BJ (cell line): ENCODE results near the gene C2orf76. TPM values are rescaled to one million over a fixed set of nuclear protein-coding genes. Genes with fewer than 3 reads are reported as not detected.

ENCODE experiments used
- CTCF ChIA-PET: fragments of 350-600 bp; formaldehyde crosslinking; extraction: SDS; loops from one replicate; lab custom pipeline; 2021; ENCODE audit warnings: antibody characterized with exemption, inconsistent platforms; lab: Yijun Ruan, JAX
- POLR2A ChIA-PET: fragments of 300-600 bp; sonication (Branson Sonifier 250); formaldehyde crosslinking; extraction: SDS; loops from one replicate; lab custom pipeline; 2021; ENCODE audit warnings: antibody characterized with exemption; lab: Charles Lee
- DNase-seq: peaks from one replicate; pipeline ENCODE4 v3.0.0-alpha.2; 2011; ENCODE audit warnings: low read depth
- H3K27me3 ChIP-seq: 2 replicates; pipeline ENCODE4 v1.6.0; 2011; ENCODE audit warnings: low read length; ENCODE audit not compliant: control insufficient read depth, insufficient read depth
- H3K36me3 ChIP-seq: 2 replicates; pipeline ENCODE4 v1.5.1; 2011; ENCODE audit warnings: low read length; ENCODE audit not compliant: control insufficient read depth, insufficient read depth
- H3K4me3 ChIP-seq: 2 replicates; pipeline ENCODE4 v1.5.1; 2011; ENCODE audit warnings: low read depth, mild to moderate bottlenecking, control low read depth, low read length
- CTCF ChIP-seq: IDR thresholded peaks from 2 replicates; pipeline ENCODE4 v1.5.1; 2011; ENCODE audit warnings: low read depth, mild to moderate bottlenecking, control low read depth, inconsistent platforms, low read length, moderate library complexity; ENCODE audit not compliant: insufficient read depth
- polyA plus RNA-seq: library from polyadenylated mRNA; depleted of rRNA; stranded (reverse); fragments of >200 nt; gene quantifications from 2 replicates; pipeline ENCODE4 v1.2.3, GENCODE V29; 2011

The C2orf76 gene
- polyA plus RNA-seq, 1 experiment = 7.0 TPM

GRCh38 chr2:119333833-119334232 lies 32.8 kb downstream of the C2orf76 start:
- Histone ChIP-seq H3K36me3 (no peaks in the 10 kb centered on the region), H3K27me3 (no peaks in the 10 kb centered on the region), H3K4me3 (no peak overlapping the region)
- DNase-seq = no peak
- no peak for TF ChIP-seq CTCF
- CTCF ChIA-PET = no interaction called here
- POLR2A ChIA-PET = no interaction called here

- ChIA-PET POLR2A (no interaction called here), CTCF (no interaction called here)
- no peak overlapping the region for H3K4me3 ChIP-seq
- TF ChIP-seq CTCF = no peak
- no peaks in the 10 kb centered on the region for H3K27me3 ChIP-seq
- no peaks in the 10 kb centered on the region for H3K36me3 ChIP-seq
- DNase-seq = no peak
These were observed 33.3 kb downstream of the C2orf76 start for GRCh38 chr2:119333360-119333759.

GRCh38 chr2:119332953-119333352 lies 33.7 kb downstream of the C2orf76 start:
- no peaks in the 10 kb centered on the region for H3K27me3 ChIP-seq
- no peaks in the 10 kb centered on the region for H3K36me3 ChIP-seq
- H3K4me3 ChIP-seq = no peak overlapping the region
- ChIA-PET POLR2A (no interaction called here), CTCF (no interaction called here)
- TF ChIP-seq CTCF = no peak
- no peak for DNase-seq

GRCh38 chr2:119327431-119327830 lies 39.2 kb downstream of the C2orf76 start:
- POLR2A ChIA-PET = no interaction called here
- DNase-seq = no peak
- TF ChIP-seq CTCF = no peak
- Histone ChIP-seq H3K4me3 (no peak overlapping the region), H3K27me3 (no peaks in the 10 kb centered on the region), H3K36me3 (no peaks in the 10 kb centered on the region)
- CTCF ChIA-PET = no interaction called here

GRCh38 chr2:119326938-119327337 lies 39.7 kb downstream of the C2orf76 start:
- DNase-seq = no peak
- ChIA-PET POLR2A (no interaction called here), CTCF (no interaction called here)
- H3K36me3 ChIP-seq = no peaks in the 10 kb centered on the region
- H3K4me3 ChIP-seq = no peak overlapping the region
- H3K27me3 ChIP-seq = no peaks in the 10 kb centered on the region
- no peak for TF ChIP-seq CTCF
